Erythroblast (primary cell): ENCODE measurements around the gene RIT2.

Experiments
- GATA1 ChIP-seq: IDR thresholded peaks from 2 replicates; pipeline ENCODE4 v1.6.1; 2011; ENCODE audit warnings: low read depth, mild to moderate bottlenecking, control low read depth, low read length, moderate library complexity
- POLR2A ChIP-seq: IDR thresholded peaks from 2 replicates; pipeline ENCODE4 v1.6.1; 2011; ENCODE audit warnings: mild to moderate bottlenecking, low read length

- TF ChIP-seq POLR2A = no peak
- no peak for TF ChIP-seq GATA1
Observed at GRCh38 chr18:42778445-42779042, 336.9 kb downstream of the RIT2 start.
